Ammon's horn (tissue), 1 donor: ENCODE data around the gene STX16.
A peak's percentile ranks its signal among the peaks of the same experiment; 100 is the strongest.

Source experiments
- DNase-seq: peaks from one replicate; pipeline ENCODE4 v3.0.0-alpha.2; 2016; ENCODE audit warnings: low spot score

The STX16 gene

DNA sequence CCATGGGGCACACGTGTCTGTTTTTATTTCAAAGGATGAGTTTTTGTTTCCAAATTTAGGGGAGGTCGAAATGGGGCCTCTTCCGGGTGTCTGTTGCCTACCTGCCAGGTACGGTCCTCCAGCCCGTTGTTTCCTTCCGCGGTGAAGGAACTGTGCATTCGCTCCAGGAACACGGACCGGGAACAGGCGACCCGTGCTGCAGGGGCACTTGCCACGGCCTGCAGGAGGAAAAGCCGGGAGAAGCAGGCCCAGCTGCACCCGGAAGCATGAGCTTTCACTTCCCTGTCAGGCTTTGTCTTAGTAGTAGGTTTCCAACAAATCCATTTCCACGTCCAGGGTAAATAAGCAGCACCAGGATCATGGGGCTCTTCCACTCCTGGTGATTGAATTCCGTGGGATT lies 24.6 kb downstream of the STX16 start:
- DNase-seq = no peak

DNA sequence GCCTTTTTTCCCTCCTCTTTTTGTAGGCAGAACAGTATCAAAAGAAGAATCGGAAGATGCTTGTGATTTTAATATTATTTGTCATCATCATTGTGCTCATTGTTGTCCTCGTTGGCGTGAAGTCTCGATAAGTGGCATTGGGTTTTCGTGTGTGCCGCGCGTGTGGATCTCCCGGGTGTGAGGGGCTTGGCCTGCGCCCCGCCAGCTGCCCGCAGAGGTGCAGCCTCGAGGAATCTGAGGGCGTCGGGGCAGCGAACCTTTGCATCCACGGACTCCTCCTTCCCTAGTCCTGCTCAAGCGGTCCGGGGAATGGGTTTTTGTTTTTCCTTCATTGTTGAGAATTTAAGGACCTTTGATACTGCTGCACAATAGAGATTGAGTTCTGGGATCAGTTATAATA lies 25.1 kb downstream of the STX16 start:
- no peak for DNase-seq

DNA sequence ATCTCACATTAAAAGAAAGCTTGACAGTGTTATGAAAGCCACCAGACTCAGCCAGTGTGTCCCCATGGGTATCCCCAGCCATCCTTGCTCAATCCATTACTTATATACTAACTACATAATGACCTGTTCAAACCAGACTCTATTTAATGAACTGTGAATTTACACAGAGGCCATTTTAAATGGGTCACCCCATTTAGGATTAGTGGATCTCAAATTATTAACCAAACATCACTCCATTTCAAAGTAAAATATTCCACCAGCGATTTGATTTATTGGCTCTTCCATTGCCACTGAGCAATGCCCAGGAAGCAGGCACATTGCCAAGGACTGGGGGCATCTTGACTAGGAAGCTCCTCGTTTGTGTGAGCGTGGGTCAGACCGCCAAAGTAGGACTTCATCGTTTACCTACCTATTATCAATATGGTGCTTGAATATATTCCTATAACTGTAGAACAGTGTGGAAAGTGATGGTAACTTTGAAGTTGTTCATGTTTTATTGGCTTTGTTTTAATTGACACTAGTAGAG lies 26.1 kb downstream of the STX16 start:
- no peak for DNase-seq

DNA sequence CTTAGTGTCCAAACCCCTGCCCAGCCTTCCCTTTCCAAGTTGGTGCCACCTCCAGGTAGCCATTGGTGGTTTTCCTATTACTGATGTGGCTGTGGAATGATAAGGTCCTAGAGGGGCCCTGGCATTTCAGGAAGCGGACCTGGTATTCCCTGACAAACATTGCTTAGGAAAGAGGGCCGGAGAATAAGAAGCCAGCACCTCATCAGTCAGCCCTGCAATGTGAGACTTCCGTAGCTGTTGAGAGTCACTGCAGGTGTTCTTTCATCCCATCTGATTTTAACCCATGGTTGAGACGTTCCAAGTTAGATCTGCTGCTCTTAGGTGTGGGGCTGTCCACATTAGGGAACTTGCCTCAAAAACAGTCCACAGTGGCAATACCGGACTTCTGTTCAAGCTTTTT lies 26.7 kb downstream of the STX16 start:
- no peak for DNase-seq

DNA sequence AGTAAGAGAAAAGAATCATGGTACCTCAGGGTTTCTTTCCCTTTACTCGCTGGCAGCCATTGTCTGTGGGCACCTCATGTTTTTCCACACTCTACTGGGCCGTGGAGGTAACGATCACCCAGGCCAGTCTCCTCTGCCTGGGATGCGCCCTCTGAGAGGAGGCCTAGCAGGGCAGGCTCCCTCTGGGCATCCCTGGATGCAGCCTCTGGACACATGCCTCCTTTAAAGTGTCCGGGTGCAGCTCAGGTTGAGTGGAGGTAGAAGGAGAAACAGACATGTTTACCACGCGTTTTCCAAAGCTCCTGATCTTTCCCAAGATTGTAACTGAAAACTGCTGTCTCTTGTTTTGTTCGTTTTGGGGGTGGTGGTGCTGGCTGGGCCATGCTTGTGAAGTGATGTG lies 27.7 kb downstream of the STX16 start:
- DNase-seq = no peak

DNA sequence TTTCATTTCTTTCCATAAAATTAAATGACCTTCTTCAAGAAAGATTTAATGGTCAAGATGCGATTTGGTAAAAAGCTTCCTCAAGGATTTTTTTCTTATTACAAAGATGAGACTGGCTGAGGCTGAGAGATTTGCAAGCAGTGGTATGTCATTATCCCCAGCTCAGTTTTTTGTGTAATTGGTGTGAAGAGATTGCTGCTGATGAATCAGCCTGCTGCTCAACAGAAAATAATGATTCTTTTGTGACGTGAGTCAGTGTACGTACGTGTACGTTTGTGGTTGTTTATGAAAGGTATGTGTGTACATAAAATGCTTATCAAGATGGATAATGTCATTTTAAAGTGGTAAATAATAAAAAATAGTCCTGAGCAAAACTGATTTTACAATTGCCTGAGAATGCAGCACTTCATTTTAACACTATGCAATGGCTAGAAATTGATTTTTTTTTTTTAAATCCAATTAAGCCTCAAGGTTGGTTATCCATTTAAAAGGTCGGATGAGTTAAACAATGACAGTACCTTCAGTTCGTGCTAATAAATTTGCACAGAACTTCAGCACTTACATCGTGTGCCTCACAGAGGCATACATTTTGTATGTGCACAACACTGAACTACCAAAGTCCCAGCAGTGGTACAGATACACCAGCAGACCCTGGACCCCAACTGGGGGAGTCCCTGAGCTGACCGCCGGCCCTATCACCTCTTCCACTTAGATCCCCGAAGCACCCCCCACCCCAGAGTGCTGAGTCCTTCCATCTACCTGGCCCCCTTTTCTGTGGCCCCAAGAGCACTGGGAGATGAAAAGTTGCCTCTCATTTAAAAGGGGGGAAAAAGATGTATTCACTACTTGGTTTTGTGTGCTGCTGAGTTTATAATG lies 31.8 kb downstream of the STX16 start:
- DNase-seq = no peak

DNA sequence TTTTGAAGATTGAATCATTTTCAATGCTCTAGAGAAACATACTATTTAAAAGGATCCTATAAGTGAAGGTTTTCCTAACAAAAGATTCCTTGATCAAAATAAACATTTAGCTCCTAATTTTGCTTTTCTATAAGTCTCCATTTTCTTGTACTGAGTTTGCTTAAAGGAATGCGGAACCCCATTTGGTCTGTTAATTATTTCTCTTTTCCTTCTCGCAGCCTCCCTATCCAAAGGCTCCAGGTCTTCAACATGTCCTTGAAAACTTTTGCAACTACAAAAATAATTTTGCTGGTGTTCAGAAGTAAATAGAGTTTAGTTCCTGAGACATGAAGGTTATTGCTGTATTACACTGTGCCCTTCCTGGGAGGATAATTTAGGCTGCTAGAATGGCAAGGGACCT lies 33.2 kb downstream of the STX16 start:
- DNase-seq = no peak

DNA sequence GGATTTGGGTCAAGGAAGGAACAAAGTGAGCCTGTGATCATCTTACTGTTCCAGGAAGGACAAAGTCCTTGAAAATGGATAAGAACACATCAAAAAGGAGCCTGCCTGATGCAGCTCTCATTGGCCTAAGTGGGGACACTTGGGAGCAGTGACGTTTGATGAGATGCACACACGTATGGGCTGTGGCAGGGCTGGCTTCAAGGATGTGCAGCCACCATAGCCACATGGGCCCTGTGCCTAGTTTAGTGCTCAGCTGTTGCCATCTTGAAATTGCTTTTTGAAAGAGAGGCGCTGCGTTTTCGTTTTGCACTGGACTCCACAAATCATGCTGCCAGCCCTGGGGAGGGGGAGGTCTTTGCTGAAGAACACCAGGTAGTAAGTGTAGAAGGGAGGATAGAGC lies 34.9 kb downstream of the STX16 start:
- no peak for DNase-seq

DNA sequence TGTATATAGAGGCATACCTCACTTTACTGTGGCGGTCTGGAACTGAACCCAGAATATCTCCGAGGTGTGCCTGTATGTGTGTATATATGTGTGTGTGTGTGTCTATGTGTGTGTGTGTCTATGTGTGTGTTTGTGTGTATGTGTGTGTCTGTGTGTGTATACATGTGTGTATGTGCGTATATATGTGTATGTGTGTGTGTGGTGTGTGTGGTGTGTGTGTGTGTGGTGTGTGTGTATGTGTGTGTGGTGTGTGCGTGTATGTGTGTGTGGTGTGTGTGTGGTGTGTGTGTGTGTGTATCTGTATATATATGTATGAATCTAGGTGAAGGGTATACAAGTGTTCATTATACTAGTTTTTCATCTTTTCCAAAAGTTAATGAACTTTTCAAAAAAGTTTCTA lies 37.3 kb downstream of the STX16 start:
- no peak for DNase-seq

DNA sequence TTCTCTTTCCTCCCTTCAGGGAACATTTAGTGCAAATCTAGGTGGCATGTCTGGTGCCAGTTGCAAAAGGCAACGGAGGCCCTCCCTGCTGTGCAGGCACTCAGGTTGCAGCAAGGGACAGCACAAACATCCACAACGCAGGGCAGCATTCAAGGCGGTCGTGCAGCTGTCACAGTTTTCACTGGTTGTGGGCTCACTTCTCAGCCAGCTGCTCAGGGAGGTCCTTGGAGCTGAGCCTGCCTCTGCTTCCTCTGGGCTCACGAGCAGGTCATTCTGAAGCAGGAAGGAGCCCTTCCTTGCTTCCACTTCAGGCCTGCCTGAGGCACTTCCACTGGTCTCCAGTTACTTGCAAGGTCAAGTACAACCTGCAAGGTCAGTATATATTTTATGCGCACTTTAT lies 37.8 kb downstream of the STX16 start:
- DNase-seq = peak; percentile 41

DNA sequence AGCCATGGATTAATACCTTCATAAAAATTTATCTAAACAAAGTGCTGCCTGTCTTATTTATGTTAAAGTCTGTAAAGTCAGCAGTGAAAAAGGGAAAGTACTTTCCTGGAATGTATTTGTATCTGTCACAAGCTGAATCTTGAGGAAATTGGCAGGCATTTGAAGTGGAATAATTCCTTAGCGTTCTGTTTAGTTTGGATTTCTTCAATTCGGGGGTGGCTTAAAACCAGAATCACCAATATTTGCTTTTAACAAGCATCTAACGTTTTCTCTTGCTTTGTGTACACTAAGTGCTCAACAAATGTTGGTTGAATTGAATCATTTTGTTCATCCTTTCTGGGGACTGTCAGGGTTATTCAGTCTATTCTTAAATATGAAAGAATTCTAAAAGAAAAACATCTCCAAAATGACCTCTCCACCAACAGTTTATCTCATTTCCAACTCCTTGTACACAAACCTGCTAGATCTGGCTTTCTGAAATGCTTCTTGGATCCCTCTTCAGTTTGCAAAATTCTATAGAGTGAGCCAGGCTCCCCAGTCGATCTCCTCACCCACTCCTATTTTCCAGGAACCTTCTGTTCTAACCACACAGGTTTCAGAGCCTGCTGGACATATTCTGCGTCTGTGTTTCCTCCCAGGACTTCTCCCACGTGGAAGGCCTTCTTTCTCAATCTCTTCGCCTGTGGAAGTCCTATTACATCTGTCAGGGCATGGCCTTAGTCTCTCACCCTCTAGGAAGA lies 39.5 kb downstream of the STX16 start:
- DNase-seq = no peak

DNA sequence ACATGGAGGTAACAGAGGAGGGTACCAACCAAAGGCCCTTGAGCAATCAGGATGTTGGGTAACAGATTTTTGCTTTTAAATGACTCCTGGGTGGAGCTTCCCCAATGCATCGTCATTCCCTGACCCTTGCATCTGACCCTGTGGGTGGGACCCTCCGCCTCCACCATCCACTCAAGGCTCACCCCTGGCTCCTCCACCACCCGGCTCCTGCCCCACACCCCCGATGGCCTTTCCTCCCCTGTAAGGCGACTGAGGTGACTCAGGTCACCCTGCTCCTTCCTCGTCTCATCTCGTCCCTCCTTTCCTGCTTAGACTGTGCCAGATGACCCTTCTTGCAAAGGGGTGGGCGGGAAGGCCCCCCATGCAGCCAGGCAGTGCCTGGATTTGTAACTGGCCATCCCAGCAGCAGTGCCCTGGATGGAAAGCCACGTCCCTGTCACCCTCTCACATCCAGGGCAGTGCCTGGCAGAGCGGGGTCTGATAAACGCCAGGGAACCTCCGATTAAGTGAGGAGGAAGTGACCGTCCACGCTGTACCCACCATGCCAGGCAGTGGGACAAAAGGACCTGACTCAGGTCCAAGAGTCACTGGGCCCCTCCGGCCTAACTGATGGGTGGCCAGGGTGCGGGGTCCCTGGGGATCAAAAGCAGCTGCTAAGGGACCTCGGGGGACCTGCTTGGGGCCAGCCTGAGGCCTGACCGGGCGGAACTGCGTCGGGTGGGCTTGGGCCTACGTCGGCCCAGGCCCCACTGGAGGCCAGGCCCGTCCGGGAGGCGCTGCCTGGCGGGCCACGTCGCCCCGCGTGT lies 40.9 kb downstream of the STX16 start:
- DNase-seq = peak; percentile 12

DNA sequence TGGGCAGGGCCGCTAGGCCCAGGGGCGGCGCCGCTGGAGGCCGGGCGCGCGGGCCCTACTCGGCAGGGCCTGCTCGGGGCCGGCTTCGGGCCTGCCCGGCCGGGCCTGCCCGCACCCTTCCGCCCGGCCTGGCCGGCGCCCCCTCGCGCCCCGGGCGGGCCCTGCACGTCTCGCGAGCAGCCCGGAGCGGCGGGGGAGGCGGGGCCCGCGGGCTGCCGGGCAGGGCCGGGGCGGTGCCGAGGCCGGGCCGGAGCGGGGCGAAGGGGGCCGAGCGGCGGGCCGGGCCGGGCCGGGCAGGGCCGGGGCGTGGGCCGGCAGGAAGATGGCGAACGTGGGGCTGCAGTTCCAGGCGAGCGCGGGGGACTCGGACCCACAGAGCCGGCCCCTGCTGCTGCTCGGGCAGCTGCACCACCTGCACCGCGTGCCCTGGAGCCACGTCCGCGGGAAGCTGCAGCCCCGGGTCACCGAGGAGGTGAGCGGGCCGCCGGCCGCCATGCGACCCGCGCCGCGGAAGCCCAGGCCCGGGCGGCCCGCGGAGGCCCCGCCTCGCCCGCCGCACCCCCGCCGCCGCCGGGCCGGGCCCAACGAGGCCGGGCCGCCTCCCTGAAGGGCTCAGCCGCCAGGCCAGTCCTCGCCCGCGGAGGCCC lies 41.6 kb downstream of the STX16 start, which contains the start of gene NPEPL1:
Gene NPEPL1 (plus strand): TSS at position 222 of the 647 bp plus-strand sequence. CDS start 101 bp downstream, at position 323.
- DNase-seq = peak; percentile 35

DNA sequence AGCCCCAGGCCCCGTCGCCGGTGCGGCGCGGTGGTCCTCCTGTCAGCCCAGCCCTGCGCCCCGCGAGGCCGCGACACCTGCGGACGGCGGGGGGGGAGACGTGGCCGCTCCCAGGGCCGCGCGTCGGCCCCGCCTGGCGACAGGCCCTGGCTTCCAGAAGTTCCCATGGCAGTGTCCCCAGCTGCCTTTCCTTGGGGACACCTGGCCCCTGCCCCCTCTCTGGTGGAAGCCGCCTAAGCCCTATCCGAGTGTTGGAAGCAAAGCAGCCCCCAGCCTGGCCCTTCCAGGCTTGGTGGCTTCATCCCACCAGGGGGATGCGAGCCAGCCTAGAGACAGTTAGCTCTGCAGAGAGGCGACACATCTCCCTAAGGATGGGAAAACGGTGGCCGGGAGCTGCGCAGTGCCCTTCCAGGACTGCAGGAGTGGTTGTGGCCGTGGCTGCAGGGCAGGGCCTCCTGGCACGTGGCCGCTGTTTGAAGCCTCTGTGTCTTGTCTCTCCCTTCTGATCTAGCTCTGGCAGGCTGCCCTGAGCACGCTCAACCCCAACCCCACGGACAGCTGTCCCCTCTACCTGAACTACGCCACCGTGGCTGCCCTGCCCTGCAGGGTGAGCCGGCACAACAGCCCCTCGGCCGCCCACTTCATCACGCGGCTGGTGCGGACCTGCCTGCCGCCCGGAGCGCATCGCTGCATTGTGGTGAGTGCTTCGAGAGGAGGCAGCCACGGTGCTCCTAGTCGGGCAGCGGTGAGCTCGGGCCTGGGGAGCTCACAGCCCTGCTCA lies 42.3 kb downstream of the STX16 start:
- peak; percentile 14 for DNase-seq

DNA sequence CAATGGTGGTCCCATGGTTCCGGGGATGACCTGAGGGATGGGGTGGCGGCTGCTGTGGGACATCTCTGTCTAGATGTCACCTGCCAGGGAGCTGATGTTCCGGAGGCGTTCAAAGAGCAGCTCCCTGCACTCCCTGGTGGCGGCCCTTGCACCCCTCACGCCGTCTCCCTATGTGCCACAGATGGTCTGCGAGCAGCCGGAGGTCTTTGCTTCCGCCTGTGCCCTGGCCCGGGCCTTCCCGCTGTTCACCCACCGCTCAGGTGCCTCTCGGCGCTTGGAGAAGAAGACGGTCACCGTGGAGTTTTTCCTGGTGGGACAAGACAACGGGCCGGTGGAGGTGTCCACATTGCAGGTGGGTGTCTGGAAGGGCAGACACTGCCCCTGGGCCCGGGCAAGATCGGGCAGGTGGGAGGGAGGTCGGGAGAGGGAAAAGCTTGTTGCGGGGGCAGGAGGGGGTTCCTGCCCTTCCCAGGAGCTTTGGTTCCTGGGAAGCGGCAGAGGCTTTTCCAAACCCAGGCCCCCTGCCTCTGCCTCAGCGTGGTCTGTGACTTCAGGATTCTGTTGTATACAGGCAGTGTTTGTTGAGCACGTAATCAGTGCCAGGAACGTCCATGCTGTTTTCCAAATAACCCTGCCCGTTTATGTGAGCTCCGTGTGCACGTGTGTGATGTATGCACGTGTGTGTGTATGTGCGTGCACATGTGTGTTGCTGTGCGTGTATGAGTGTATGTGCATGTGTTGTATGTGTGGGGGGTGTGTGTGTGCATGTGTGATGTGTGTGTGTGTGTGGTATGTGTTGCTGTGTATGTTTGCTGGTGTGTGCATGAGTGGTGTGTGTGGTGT lies 43.4 kb downstream of the STX16 start:
- DNase-seq = no peak

DNA sequence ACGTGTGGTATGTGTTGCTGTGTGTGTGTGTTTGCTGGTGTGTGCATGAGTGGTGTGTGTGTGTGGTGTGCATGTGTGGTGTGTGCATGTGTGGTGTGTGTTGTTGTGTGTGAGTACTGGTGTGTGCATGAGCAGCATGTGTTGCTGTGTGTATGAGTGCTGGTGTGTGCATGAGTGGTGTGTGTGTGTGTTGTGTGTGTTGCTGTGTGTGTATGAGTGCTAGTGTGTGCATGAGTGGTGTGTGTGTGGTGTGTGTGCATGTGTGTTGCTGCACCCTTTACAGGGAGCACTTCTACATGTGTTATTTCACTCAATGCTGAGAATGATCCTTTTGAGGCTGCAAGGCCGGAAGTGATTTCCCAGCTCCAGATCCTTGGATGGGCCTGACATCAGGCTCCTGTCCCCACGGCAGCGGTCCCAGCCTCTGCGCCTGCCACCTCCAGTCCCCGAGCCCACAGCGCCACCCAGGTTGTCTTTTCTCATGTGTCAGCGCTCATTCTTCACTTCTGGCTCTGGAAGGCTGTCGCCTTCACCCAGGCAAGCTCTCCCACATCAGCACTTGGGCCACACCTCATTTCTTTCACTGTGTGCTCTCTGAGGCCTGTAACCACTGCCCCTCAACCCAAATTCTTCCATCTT lies 44.1 kb downstream of the STX16 start:
- no peak for DNase-seq

DNA sequence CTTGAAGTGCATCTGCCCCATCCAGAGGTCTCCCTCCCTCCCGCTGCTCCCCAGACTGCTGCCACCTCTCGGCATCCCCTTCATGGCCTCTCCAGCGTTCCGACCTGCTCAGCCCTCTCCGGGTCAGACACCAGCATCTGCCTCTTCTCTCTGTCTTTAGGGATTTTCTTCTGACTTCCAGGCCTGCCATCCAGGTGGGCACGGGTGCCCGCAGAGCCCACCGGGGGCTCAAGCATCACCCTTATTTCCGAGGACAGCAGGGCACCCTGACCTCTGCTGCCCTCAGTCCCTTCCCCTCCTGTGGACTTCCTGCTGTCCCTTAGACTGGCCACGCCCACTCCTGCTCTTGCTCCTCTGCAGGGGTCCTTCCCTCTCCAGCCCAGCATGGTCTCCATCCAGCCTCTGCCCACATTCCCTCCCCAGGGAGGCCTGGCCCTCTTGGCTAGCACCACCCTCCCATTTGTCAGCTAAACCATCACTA lies 44.9 kb downstream of the STX16 start:
- no peak for DNase-seq

DNA sequence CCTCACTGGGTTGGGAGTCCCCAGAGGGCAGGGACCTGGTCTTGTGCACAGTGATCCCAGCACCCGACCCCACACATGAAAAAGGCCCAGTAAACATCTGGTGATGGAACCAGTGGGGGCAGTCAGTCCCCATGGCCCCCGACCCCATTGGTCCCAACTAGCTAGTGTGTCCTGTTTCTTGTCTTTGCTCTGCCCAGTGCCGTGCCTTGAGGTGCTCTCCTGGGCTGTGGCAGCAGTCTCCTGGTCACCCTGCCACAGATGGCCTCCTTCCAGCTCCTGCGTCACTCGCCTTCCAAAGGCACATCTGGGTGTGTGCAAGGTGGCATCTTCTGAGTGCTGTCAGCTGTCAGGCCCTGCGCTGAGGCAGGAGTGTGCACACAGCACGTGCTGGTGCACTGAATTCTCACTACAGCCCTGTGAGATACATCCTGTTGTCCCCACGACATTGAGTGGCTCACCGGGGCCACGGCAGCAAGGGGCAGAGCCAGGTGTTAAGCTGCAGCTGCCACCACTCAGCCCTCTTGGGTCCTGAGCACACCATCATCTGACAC lies 45.4 kb downstream of the STX16 start:
- DNase-seq = no peak
